HG03520 (cell line): ENCODE measurements around the gene RS1.

Experiments used
- ATAC-seq: cut with Tn5 transposase; IDR thresholded peaks from one replicate; pipeline ENCODE4 v1.9.1; 2021; ENCODE audit warnings: mild to moderate bottlenecking, moderate library complexity; ENCODE audit not compliant: unreplicated experiment

Gene RS1

GRCh38 chrX:18672008-18672407 is at the start of gene RS1:
RS1 (minus strand) TSS chrX:18672108; CDS start chrX:18672068, 40 bp downstream.
- no peak for ATAC-seq

DNA sequence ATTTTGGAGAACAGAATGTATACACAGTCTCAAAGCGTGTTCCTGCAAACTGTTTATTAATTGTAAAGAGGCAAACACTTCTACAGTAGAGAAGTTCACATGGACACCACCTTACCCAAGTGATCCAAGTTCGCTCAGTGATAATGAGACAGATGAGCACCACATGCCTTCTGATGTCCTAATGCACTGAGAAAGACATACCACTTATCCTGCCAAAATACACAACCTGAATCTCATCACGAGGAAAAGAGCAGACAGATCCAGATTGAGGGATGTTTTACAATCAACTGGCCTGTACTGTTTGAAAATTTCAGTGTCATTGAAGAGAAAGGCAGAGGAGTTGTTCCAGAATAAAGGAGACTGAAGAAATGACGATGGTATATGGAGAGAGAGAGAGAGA is 47.9 kb upstream of the RS1 start:
- ATAC-seq: no peak

DNA sequence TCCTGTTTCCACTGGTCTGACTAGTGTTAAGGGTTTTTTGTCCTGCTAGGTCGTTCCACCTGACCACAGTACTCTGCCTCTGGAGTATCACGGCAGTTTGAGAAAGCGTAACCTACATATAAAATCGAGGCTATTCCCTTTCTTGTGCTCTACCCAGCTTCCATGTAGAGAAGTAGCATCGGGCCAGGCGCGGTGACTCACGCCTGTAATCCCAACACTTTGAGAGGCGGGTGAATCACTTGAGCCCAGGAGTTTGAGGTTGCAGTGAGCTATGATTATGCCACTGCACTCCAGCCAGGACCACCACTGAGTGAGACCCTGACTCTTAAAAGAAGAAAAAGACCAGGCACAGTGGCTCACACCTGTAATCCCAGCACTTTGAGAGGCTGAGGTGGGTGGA is 43.0 kb upstream of the RS1 start:
- no peak for ATAC-seq

DNA sequence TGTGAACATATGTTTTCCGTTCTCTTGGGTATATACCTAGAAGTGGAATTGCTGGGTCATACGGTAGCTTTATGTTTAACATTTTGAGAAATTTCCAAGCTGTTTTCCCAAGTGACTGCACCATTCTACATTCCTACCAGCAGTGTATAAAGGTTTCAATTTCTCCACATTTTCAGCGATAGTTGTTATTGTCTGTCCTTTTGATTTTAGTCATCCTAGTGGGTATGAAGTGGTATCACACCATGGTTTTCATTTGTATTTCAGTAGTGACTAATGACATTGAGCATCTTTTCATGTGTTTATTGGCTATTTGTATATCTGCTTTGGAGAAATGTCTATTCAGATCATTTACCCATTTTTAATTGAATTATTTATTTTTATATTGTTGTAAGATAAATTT is 37.9 kb upstream of the RS1 start:
- ATAC-seq: no peak

- no peak for ATAC-seq
Measured at GRCh38 chrX:18707426-18708049, 35.6 kb upstream of the RS1 start, which contains the start of gene PPEF1. PPEF1 (plus strand) TSS chrX:18707645; CDS start chrX:18707781, 136 bp downstream.

- no peak for ATAC-seq
Measured at GRCh38 chrX:18702362-18703195, 30.7 kb upstream of the RS1 start.

DNA sequence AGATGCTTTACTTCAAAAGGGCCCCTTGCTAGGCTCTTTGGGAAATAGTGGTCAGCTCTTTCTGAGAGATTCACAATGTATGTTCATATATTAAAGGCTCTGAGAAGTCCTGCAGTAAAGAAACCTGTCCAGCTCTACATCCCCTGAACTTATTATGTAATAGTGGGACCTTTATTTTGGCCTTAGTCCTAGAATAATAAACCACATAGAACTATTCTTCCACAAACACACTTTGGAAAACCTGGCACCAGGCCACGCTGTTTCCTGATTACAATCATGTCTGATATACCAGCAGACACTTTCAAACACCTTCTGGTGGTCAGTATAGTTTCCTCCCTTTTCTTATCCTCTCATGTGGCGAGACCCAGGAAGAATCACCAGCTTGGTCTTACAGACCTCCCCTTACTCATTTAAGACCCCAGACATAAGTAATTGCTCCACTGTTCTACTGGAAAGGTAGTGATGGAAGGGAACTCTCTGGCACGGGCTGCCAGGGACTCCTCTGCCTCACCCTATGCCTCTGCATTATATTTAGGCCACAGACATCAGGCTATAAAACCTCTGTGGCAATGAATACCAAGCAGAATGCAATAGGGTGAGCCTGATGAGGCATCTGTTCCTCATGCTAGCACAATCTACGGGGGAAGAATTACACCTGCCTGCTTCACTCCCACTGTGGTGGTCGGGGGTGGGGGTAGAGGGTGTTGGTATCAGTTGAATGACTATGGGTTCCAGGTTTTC is 29.9 kb upstream of the RS1 start:
- ATAC-seq: no peak

DNA sequence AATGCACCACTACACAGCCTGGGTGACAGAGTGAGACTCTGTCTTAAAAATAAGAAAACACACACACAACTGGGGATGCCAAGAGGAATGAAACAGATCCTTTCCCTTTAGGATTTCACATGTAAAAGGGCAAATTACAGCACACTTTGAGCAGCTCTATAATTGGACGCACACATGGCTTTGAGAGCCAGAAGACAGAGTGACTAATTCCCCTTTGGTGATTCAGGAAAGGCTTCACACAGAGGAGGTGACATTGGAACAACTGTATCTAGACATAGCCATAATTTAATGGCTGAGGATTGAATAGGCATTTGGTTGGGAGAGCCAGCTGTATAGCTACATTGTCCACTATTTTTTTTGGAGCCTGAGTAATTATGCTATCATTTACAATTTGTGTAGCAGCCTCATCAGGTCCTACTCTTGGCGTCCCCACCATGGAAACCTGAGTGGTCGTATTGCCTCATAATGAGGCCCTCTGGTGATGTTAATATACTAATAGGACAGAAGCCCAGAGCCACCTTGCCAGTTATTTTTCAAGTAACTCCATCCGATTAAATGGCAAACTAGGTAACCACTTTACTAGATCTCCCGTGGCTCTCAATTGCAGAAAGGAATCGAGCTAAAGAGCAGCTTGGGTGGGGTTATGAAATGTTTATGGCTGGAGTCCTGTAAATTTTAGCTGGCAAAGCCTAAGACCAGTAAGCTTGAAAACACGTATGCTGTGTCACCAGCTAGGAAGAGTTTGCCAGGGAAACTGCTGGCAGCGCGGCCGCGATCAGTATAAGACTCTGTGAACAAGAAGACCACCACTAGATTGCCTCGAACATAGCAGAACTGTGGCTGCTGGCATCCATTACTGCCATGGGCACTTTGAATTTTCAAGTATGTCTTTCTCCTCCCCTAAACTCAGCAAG is 27.1 kb upstream of the RS1 start:
- ATAC-seq: no peak

GRCh38 chrX:18696653-18697052 is 24.7 kb upstream of the RS1 start:
- no peak for ATAC-seq

DNA sequence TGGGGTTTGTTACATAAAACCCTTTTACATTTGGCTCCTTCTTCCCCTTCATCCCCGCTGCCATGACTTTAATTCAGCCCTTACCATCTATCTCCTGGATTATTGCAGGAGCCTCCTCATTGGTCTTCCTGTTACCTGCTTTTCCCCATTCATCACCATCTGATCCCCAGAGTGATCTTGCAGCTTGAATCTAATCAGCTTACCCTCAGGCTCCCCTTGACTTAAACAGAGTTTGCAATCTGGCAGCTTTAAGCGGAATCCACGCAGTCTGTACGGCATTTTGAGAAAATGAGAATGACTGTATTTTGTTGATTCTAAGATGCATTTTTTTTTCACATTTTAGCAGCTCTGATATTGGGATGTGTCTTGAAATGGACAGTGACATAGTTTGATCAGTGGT is 20.6 kb upstream of the RS1 start:
- no peak for ATAC-seq

GRCh38 chrX:18691431-18691830 is 19.5 kb upstream of the RS1 start:
- no peak for ATAC-seq

- no peak for ATAC-seq
Measured at GRCh38 chrX:18687856-18688495, 16.1 kb upstream of the RS1 start.

- ATAC-seq: no peak
Measured at GRCh38 chrX:18682979-18683387, 11.1 kb upstream of the RS1 start.

GRCh38 chrX:18681996-18682395 is 10.1 kb upstream of the RS1 start:
- ATAC-seq: no peak

- ATAC-seq: no peak
Measured at GRCh38 chrX:18677161-18677869, 5.4 kb upstream of the RS1 start.

DNA sequence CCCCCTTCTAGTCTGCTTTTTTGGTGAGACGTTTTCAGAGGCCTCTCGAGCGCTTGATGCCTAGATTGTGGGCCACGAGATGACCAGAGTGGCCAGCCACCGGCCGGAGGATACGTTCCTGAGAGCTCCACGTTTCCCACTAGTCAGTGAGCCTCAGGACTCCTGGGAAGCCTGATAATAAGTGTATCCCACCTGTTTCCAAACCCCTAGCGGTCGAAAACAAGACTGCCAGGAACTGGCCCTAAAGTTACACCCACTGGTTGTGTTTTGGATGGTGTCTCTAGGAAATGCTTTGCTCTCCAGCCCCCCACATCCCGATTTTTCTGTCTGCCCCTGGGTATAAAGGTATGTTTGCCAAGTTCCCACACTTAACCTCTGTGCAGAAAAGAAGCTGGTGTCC is 4.6 kb upstream of the RS1 start:
- ATAC-seq: no peak

- no peak for ATAC-seq
Measured at GRCh38 chrX:18676050-18676449, 4.1 kb upstream of the RS1 start.

- peak; percentile 70 for ATAC-seq
Measured at GRCh38 chrX:18674788-18675735, 3.2 kb upstream of the RS1 start.
